Measurements from ENCODE around the gene LSM8.

- TF ChIP-seq ZC3H10 (CRISPR knock-in tag; IDR thresholded peaks at IDR 0.05) (no peak), SNAI2 (CRISPR knock-in tag; IDR thresholded peaks at IDR 0.05) (no peak), PATZ1 (CRISPR knock-in tag; IDR thresholded peaks at IDR 0.05; ENCODE audit: borderline replicate concordance) (no peak)
These were observed 557 bp upstream of the LSM8 start for GRCh38 chr7:118183428-118183785.
